Endothelial cell of umbilical vein (primary cell): ENCODE data around the gene COL20A1. TPM values are rescaled to one million over a fixed set of nuclear protein-coding genes. Genes with fewer than 3 reads are reported as not detected.

Experiments
- BruUV-seq: library from RNA; stranded (reverse); fragments of 400-500 nt; replicated peaks from 2 replicates; lab custom pipeline; 2021; lab: Mats Ljungman, UMichigan
- CTCF ChIA-PET: fragments of 300-600, 350-600 bp; sonication (Branson Sonifier 250); formaldehyde crosslinking; loops from one replicate; lab custom pipeline; 2021; ENCODE audit warnings: antibody characterized with exemption, inconsistent platforms; lab: Charles Lee
- POLR2A ChIA-PET: fragments of 300-600, 350-600 bp; sonication (Branson Sonifier 250); formaldehyde crosslinking; loops from one replicate; lab custom pipeline; 2021; ENCODE audit warnings: antibody characterized with exemption, inconsistent platforms; lab: Charles Lee
- DNase-seq: peaks from one replicate; pipeline ENCODE4 v3.0.0-alpha.2; 2011; ENCODE audit warnings: low read depth, low spot score
- FAIRE-seq: peaks from 2 replicates; lab custom pipeline; 2011; peaks lifted over from hg19 to GRCh38; lab: Jason Lieb, UNC
- H2AFZ ChIP-seq: 2 replicates; pipeline ENCODE4 v1.6.0; 2012; ENCODE audit warnings: low read depth, low read length, control low read depth, inconsistent platforms
- H3K27ac ChIP-seq: 2 replicates; pipeline ENCODE4 v1.5.1; 2011; ENCODE audit warnings: low read depth, mild to moderate bottlenecking, control low read depth, low read length, moderate library complexity; ENCODE audit not compliant: insufficient read depth
- H3K27me3 ChIP-seq, 2 experiments: 2 replicates each; pipeline versions ENCODE4 v1.6.0 to v1.6.1; 2011; ENCODE audit warnings: low read length in 2 of 2, mixed read lengths in 1 of 2; ENCODE audit not compliant: control insufficient read depth in 2 of 2, insufficient read depth in 2 of 2
- H3K36me3 ChIP-seq, 2 experiments: 2 replicates in 1 of 2; 3 replicates in 1 of 2; pipeline ENCODE4 v1.5.1; 2011; ENCODE audit warnings: low read length in 2 of 2, mild to moderate bottlenecking in 1 of 2, moderate library complexity in 1 of 2; ENCODE audit not compliant: control insufficient read depth in 2 of 2, insufficient read depth in 2 of 2; ENCODE audit errors: extremely low read depth in 1 of 2
- H3K4me1 ChIP-seq: 3 replicates; pipeline ENCODE4 v1.5.1; 2011; ENCODE audit warnings: mild to moderate bottlenecking, low read length; ENCODE audit not compliant: control insufficient read depth, insufficient read depth; ENCODE audit errors: extremely low read depth
- H3K4me2 ChIP-seq: 2 replicates; pipeline ENCODE4 v1.6.1; 2011; ENCODE audit warnings: low read length, control low read depth, mixed read lengths; ENCODE audit not compliant: insufficient read depth
- H3K4me3 ChIP-seq, 3 experiments: fragments of 200-600 bp in 1 of 3; sonication (generic), shearing (Covaris generic) in 1 of 3; replicated peaks in 1 of 3; 2 replicates each; pipeline ENCODE4 v1.5.1; 2011 to 2016; ENCODE audit warnings: control low read depth in 3 of 3, low read length in 3 of 3, mild to moderate bottlenecking in 2 of 3, inconsistent platforms in 1 of 3, low read depth in 1 of 3, moderate library complexity in 1 of 3; ENCODE audit not compliant: insufficient read depth in 1 of 3
- H3K79me2 ChIP-seq: 2 replicates; pipeline ENCODE4 v1.6.0; 2012; ENCODE audit warnings: low read length, inconsistent platforms; ENCODE audit not compliant: control insufficient read depth, insufficient read depth
- H3K9ac ChIP-seq: replicated peaks from 2 replicates; pipeline ENCODE3; 2011; ENCODE audit warnings: low read length, control low read depth; ENCODE audit not compliant: insufficient read depth; ENCODE audit errors: extremely low read depth
- H3K9me1 ChIP-seq: replicated peaks from 3 replicates; pipeline ENCODE4 v1.6.0; 2011; ENCODE audit warnings: mild to moderate bottlenecking, low read length; ENCODE audit not compliant: control insufficient read depth, insufficient read depth; ENCODE audit errors: extremely low read depth
- H3K9me3 ChIP-seq: replicated peaks from 2 replicates; pipeline ENCODE4 v1.5.1; 2012; ENCODE audit warnings: low read length, inconsistent platforms; ENCODE audit not compliant: control insufficient read depth, insufficient read depth
- H4K20me1 ChIP-seq: replicated peaks from 2 replicates; pipeline ENCODE3; 2011; ENCODE audit warnings: mild to moderate bottlenecking, low read length; ENCODE audit not compliant: control insufficient read depth, insufficient read depth; ENCODE audit errors: extremely low read depth
- EZH2 ChIP-seq: IDR thresholded peaks from 2 replicates; pipeline ENCODE4 v1.6.1; 2012; ENCODE audit warnings: borderline replicate concordance, low read depth, mild to moderate bottlenecking, moderate library complexity, low read length, inconsistent platforms; ENCODE audit not compliant: severe bottlenecking
- FOS ChIP-seq: IDR thresholded peaks from 2 replicates; pipeline ENCODE4 v1.6.1; 2011; ENCODE audit warnings: mild to moderate bottlenecking, low read length, moderate library complexity, borderline replicate concordance; ENCODE audit not compliant: insufficient read depth
- GATA2 ChIP-seq: IDR thresholded peaks from 2 replicates; pipeline ENCODE4 v1.7.0; 2011; ENCODE audit warnings: low read depth, mild to moderate bottlenecking, moderate library complexity, mixed read lengths, low read length; ENCODE audit not compliant: insufficient read length, insufficient read depth
- JUN ChIP-seq: IDR thresholded peaks from 2 replicates; pipeline ENCODE4 v1.6.1; 2011; ENCODE audit warnings: borderline replicate concordance, low read depth; ENCODE audit not compliant: insufficient read length, insufficient read depth
- MYC ChIP-seq: IDR thresholded peaks from one replicate; pipeline ENCODE4 v1.6.1; 2011; ENCODE audit warnings: mild to moderate bottlenecking, low read depth, low read length
- POLR2A ChIP-seq: IDR thresholded peaks from 2 replicates; pipeline ENCODE4 v1.6.1; 2012; ENCODE audit warnings: low read depth, mild to moderate bottlenecking, control low read depth, low read length
- POLR2AphosphoS5 ChIP-seq: IDR thresholded peaks from 2 replicates; pipeline ENCODE4 v1.6.1; 2012; ENCODE audit warnings: low read depth, mild to moderate bottlenecking, control low read depth, low read length, moderate library complexity; ENCODE audit not compliant: insufficient read depth
- dilution Hi-C: fragments of 300-500 bp; cut with MboI; formaldehyde crosslinking; loops from one replicate; pipeline ENCODE4 v1.15.0; 2019; ENCODE audit warnings: low sequenced_read_pairs; ENCODE audit not compliant: extremely low pct_ligation_motif_present
- intact Hi-C: fragments of 100-400 bp; cut with micrococcal nuclease; formaldehyde crosslinking; loops from one replicate; pipeline ENCODE4 v1.10.0; 2022
- polyA plus RNA-seq, 4 experiments: library from polyadenylated mRNA; depleted of rRNA in 3 of 4; stranded (reverse) in 3 of 4; unstranded in 1 of 4; fragments of >200 nt; gene quantifications; 2 replicates each; pipeline versions ENCODE4 v1.2.1 to v1.2.3, GENCODE V29; 2011 to 2012; ENCODE audit warnings: missing spikeins in 1 of 4
- total RNA-seq: library from RNA; stranded (reverse); gene quantifications from 2 replicates; pipeline ENCODE4 v1.2.3, GENCODE V29; 2021
- TF ChIP-seq, protein P1 (sequence below), 2 donors: IDR thresholded peaks; 1 replicate in 1 of 2; 2 replicates in 1 of 2; pipeline ENCODE4 v1.5.1; 2011; ENCODE audit warnings: low read length in 2 of 2, mild to moderate bottlenecking in 2 of 2, moderate library complexity in 2 of 2, control low read depth in 1 of 2, inconsistent platforms in 1 of 2, low read depth in 1 of 2; ENCODE audit not compliant: insufficient read depth in 1 of 2; ENCODE audit errors: extremely low read depth in 1 of 2
- TF ChIP-seq, protein P2 (sequence below): IDR thresholded peaks from 2 replicates; pipeline ENCODE4 v1.6.1; 2011; ENCODE audit not compliant: insufficient read depth, insufficient read length

COL20A1 gene
- total and polyA plus RNA-seq, 2 donors (not counting 3 experiments of a cell fraction or from before 2014, with no cell fraction given): not detected

DNA sequence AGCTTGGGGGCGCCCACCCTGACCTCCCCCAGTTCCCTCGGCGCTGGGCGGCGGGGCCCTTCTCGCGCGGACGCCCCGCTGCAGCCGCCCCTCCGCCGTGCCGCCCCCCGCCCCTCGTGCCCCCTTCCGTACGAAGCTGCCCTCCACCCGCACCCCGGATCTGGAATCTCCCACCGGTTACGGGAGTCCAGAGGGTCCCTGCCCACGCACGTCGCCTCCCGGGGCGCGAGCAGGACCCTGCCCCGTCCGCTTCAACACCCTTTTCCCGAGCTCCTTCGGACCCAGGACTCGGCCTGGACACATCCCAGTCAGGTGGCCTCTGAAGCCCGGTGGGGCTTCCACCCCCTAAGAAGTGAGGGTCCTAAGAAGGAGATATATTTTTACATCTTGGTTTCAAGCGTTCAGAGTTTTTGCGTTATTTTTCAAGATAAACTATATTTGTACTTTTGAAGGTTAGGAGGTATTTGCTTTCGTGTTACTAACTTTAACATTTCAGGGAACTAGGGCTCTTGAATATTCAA is 19.9 kb upstream of the COL20A1 start:
- Histone ChIP-seq H3K9me1 (no peaks in the 10 kb centered on the region), H3K27me3 (no peaks in the 10 kb centered on the region), H3K9ac (peak overlapping the region; percentile 91), H2AFZ (peak overlapping the region; percentile 28), H3K27ac (peak overlapping the region; percentile 64), H3K79me2 (peaks cover 47% of the 10 kb centered on the region), H3K4me1 (peaks cover 6% of the 10 kb centered on the region), H3K36me3 (peaks cover 0 to 22% of the 10 kb centered on the region in 2 experiments), H3K9me3 (no peaks in the 10 kb centered on the region), H3K4me3 (peak overlapping the region; percentile 82 to 89 (median 87)), H3K4me2 (peak overlapping the region; percentile 84), H4K20me1 (no peaks in the 10 kb centered on the region)
- TF ChIP-seq, protein P1, sequence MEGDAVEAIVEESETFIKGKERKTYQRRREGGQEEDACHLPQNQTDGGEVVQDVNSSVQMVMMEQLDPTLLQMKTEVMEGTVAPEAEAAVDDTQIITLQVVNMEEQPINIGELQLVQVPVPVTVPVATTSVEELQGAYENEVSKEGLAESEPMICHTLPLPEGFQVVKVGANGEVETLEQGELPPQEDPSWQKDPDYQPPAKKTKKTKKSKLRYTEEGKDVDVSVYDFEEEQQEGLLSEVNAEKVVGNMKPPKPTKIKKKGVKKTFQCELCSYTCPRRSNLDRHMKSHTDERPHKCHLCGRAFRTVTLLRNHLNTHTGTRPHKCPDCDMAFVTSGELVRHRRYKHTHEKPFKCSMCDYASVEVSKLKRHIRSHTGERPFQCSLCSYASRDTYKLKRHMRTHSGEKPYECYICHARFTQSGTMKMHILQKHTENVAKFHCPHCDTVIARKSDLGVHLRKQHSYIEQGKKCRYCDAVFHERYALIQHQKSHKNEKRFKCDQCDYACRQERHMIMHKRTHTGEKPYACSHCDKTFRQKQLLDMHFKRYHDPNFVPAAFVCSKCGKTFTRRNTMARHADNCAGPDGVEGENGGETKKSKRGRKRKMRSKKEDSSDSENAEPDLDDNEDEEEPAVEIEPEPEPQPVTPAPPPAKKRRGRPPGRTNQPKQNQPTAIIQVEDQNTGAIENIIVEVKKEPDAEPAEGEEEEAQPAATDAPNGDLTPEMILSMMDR (IDR thresholded peaks at IDR 0.05; ENCODE audit: extremely low read depth in 1 of 2, insufficient read depth in 1 of 2, low read depth in 1 of 2, low read length in 2 of 2): no peak
- TF ChIP-seq POLR2AphosphoS5 (no peak), MYC (no peak), FOS (no peak), POLR2A (no peak), EZH2 (no peak), JUN (no peak), GATA2 (no peak)
- TF ChIP-seq, protein P2, sequence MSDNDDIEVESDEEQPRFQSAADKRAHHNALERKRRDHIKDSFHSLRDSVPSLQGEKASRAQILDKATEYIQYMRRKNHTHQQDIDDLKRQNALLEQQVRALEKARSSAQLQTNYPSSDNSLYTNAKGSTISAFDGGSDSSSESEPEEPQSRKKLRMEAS: no peak
- intact Hi-C loops (loop anchor here (5.0 kb wide), 1 partner anchor 36 kb away; the partner anchor contains the start of gene BIRC7), dilution Hi-C loops (no loop called here)
- ChIA-PET POLR2A (interaction anchor here (1.1 kb wide), 1 partner anchor 11 kb away, joined by 3 read pairs; no protein-coding TSS in a partner anchor), CTCF (interaction anchor here (0.7 to 3.5 kb wide), 5 partner anchors 11 to 223 kb away, joined by 3 to 25 read pairs (median 4); no protein-coding TSS in a partner anchor)
- FAIRE-seq (peak; percentile 37), DNase-seq (peak; percentile 19)
- BruUV-seq: no TSS peak
